ENCODE results near the gene CRYBG1. TPM values are rescaled to one million over a fixed set of nuclear protein-coding genes. Genes with fewer than 3 reads are reported as not detected.

Gene CRYBG1
- total RNA-seq, 1 experiment from 2014 or later = 0.66 TPM

GRCh38 chr6:106617857-106618256 is 257.3 kb downstream of the CRYBG1 start:
- no peak for DNase-seq
- Histone ChIP-seq H3K27me3 (ENCODE audit: control insufficient read depth, insufficient read depth, low read length) (no peaks in the 10 kb centered on the region), H3K36me3 (replicated peaks; ENCODE audit: control insufficient read depth, insufficient read depth, low read length) (peaks cover 4% of the 10 kb centered on the region), H3K4me3 (ENCODE audit: insufficient read depth, low read depth, low read length) (no peak overlapping the region)

- Histone ChIP-seq H3K4me3 (ENCODE audit: insufficient read depth, low read depth, low read length) (no peak overlapping the region), H3K27me3 (ENCODE audit: control insufficient read depth, insufficient read depth, low read length) (no peaks in the 10 kb centered on the region), H3K36me3 (replicated peaks; ENCODE audit: control insufficient read depth, insufficient read depth, low read length) (peaks cover 4% of the 10 kb centered on the region)
- DNase-seq = no peak
These were observed 257.8 kb downstream of the CRYBG1 start for GRCh38 chr6:106618324-106618723.

GRCh38 chr6:106619223-106619622 is 258.7 kb downstream of the CRYBG1 start:
- H3K27me3 ChIP-seq (ENCODE audit: control insufficient read depth, insufficient read depth, low read length) = no peaks in the 10 kb centered on the region
- H3K4me3 ChIP-seq (ENCODE audit: insufficient read depth, low read depth, low read length) = no peak overlapping the region
- H3K36me3 ChIP-seq (replicated peaks; ENCODE audit: control insufficient read depth, insufficient read depth, low read length) = peaks cover 4% of the 10 kb centered on the region
- DNase-seq = no peak

- no peak for DNase-seq
- Histone ChIP-seq H3K4me3 (ENCODE audit: insufficient read depth, low read depth, low read length) (no peak overlapping the region), H3K36me3 (replicated peaks; ENCODE audit: control insufficient read depth, insufficient read depth, low read length) (peaks cover 4% of the 10 kb centered on the region), H3K27me3 (ENCODE audit: control insufficient read depth, insufficient read depth, low read length) (no peaks in the 10 kb centered on the region)
These were observed 260.6 kb downstream of the CRYBG1 start for GRCh38 chr6:106620931-106621672.

Other genes starting within 250 kb of the CRYBG1 start
- gene ATG5, start 35.0 kb upstream of the CRYBG1 start, total RNA-seq (2014; rRNA removed; shearing (Covaris generic)) = 37.5 and 47.3 TPM in 2 replicates

All from H7 (cell line).